Measurements from ENCODE around the gene GATA5. TPM values are rescaled to one million over a fixed set of nuclear protein-coding genes. Genes with fewer than 3 reads are reported as not detected.

Gene GATA5
- total RNA-seq, 1 experiment from 2014 or later = 1.4 TPM

- no peaks in the 10 kb centered on the region for H3K36me3 Mint-ChIP-seq
- ATAC-seq (no peak), DNase-seq (ENCODE audit: low spot score) (no peak)
- ChIA-PET CTCF (interaction anchor here (1.0 to 1.5 kb wide), 2 partner anchors 34 to 56 kb away, joined by 3 to 6 read pairs; no protein-coding TSS in a partner anchor), POLR2A (no interaction called here)
- no peaks in the 10 kb centered on the region for H3K4me1 Mint-ChIP-seq
- H3K9me3 Mint-ChIP-seq = peaks cover 4% of the 10 kb centered on the region; the same call in 1 of the 2 replicates
- no peaks in the 10 kb centered on the region for H3K27me3 Mint-ChIP-seq (ENCODE audit: low read depth)
- no peak for TF ChIP-seq ZBTB43 (CRISPR knock-in tag; IDR thresholded peaks at IDR 0.05)
- no peak for TF ChIP-seq E2F5 (CRISPR knock-in tag; IDR thresholded peaks at IDR 0.05)
- TF ChIP-seq MLX (CRISPR knock-in tag; IDR thresholded peaks at IDR 0.05) = no peak
- no peak for TF ChIP-seq ATF2 (CRISPR knock-in tag; IDR thresholded peaks at IDR 0.05; ENCODE audit: borderline replicate concordance, low read depth)
- TF ChIP-seq FOXK1 (CRISPR knock-in tag; IDR thresholded peaks at IDR 0.05) = no peak
- TF ChIP-seq STAT6 (CRISPR knock-in tag; conservative IDR thresholded peaks at IDR 0.05; ENCODE audit: low read depth) = no peak
- TF ChIP-seq RELA (CRISPR knock-in tag; IDR thresholded peaks at IDR 0.05; ENCODE audit: borderline replicate concordance) = no peak
- TF ChIP-seq HMGA2 (CRISPR knock-in tag; IDR thresholded peaks at IDR 0.05) = no peak
- TF ChIP-seq ESRRA (CRISPR knock-in tag; IDR thresholded peaks at IDR 0.05; ENCODE audit: borderline replicate concordance) = no peak
- no peak for TF ChIP-seq ZNF512 (CRISPR knock-in tag; IDR thresholded peaks at IDR 0.05; ENCODE audit: borderline replicate concordance)
- TF ChIP-seq EMX1 (CRISPR knock-in tag; IDR thresholded peaks at IDR 0.05) = no peak
- TF ChIP-seq ZNF232 (CRISPR knock-in tag; IDR thresholded peaks at IDR 0.05) = no peak
- no peak overlapping the region for H3K4me3 Mint-ChIP-seq
- no peak overlapping the region for H3K27ac Mint-ChIP-seq
These were observed 31.5 kb downstream of the GATA5 start for GRCh38 chr20:62444286-62444685.

- Mint-ChIP-seq H3K27ac (no peak overlapping the region), H3K36me3 (no peaks in the 10 kb centered on the region), H3K27me3 (ENCODE audit: low read depth) (no peaks in the 10 kb centered on the region; the same call in 1 of the 2 replicates), H3K4me1 (no peaks in the 10 kb centered on the region), H3K9me3 (peaks cover 4% of the 10 kb centered on the region), H3K4me3 (no peak overlapping the region)
- ATAC-seq (no peak), DNase-seq (ENCODE audit: low spot score) (no peak)
- ChIA-PET POLR2A (interaction anchor here (0.6 kb wide), 1 partner anchor 468 kb away, joined by 3 read pairs; no protein-coding TSS in a partner anchor), CTCF (interaction anchor here (1.1 kb wide), 1 partner anchor 32 kb away, joined by 3 read pairs; no protein-coding TSS in a partner anchor)
- TF ChIP-seq IRF1 (CRISPR knock-in tag; IDR thresholded peaks at IDR 0.05) (no peak), ETV6 (CRISPR knock-in tag; IDR thresholded peaks at IDR 0.05) (no peak), TCF7 (CRISPR knock-in tag; IDR thresholded peaks at IDR 0.05; ENCODE audit: low read depth) (no peak), SP1 (CRISPR knock-in tag; conservative IDR thresholded peaks at IDR 0.05) (no peak), FOXP4 (CRISPR knock-in tag; IDR thresholded peaks at IDR 0.05) (no peak), HMGXB4 (CRISPR knock-in tag; IDR thresholded peaks at IDR 0.05) (no peak), NFYB (CRISPR knock-in tag; conservative IDR thresholded peaks at IDR 0.05; ENCODE audit: low read depth) (no peak), GRHL2 (CRISPR knock-in tag; IDR thresholded peaks at IDR 0.05; ENCODE audit: insufficient replicate concordance, severe bottlenecking) (no peak), NFE2L1 (CRISPR knock-in tag; IDR thresholded peaks at IDR 0.05) (no peak), NFATC4 (CRISPR knock-in tag; IDR thresholded peaks at IDR 0.05) (no peak)
These were observed 33.7 kb downstream of the GATA5 start for GRCh38 chr20:62441987-62442539.

Measured in WTC11 (cell line).